Nephron progenitor cell (in vitro differentiated cells): ENCODE data around the gene GFRA1.

Experiments
- DNase-seq: peaks from one replicate; pipeline ENCODE4 v3.0.0; 2021
- H3K27ac Mint-ChIP-seq: 2 replicates; pipeline ENCODE4 v1.8.0; 2021; ENCODE audit warnings: mild to moderate bottlenecking, moderate library complexity, mixed read lengths
- H3K27me3 Mint-ChIP-seq: 2 replicates; pipeline ENCODE4 v1.8.0; 2021; ENCODE audit warnings: mild to moderate bottlenecking, low read depth, mixed read lengths; ENCODE audit not compliant: poor library complexity
- H3K36me3 Mint-ChIP-seq: 2 replicates; pipeline ENCODE4 v1.8.0; 2021; ENCODE audit warnings: low read depth, mixed read lengths
- H3K4me1 Mint-ChIP-seq: 2 replicates; pipeline ENCODE4 v1.8.0; 2021; ENCODE audit warnings: mixed read lengths
- H3K4me3 Mint-ChIP-seq: 2 replicates; pipeline ENCODE4 v1.8.0; 2021; ENCODE audit warnings: mild to moderate bottlenecking, moderate library complexity, mixed read lengths
- H3K9me3 Mint-ChIP-seq: 2 replicates; pipeline ENCODE4 v1.8.0; 2021; ENCODE audit warnings: mild to moderate bottlenecking, moderate library complexity, mixed read lengths
- TF ChIP-seq, protein P1 (sequence below): fragments of 200-600 bp; sonication (generic); IDR thresholded peaks from 2 replicates; pipeline ENCODE4 v1.5.0; 2021; ENCODE audit warnings: antibody characterized with exemption

The GFRA1 gene

DNA sequence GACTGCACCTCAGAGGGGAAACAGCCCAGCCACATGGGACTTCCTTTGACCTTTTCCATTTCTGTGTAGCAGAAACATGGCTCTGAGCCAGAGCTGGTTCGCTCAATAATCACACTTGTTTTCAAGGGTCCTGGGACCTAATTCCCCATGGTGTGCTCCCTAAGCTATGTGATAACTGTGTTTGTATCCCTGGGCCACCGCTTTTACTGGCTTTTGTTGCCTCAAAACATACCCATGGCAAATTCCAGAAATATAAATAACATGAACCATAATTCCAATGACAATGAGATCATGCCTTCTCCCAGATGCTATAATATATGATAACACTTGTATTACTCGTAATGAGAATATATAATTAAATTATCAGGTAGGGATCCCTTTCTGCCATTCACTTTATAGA lies 196.4 kb downstream of the GFRA1 start:
- TF ChIP-seq, protein P1, sequence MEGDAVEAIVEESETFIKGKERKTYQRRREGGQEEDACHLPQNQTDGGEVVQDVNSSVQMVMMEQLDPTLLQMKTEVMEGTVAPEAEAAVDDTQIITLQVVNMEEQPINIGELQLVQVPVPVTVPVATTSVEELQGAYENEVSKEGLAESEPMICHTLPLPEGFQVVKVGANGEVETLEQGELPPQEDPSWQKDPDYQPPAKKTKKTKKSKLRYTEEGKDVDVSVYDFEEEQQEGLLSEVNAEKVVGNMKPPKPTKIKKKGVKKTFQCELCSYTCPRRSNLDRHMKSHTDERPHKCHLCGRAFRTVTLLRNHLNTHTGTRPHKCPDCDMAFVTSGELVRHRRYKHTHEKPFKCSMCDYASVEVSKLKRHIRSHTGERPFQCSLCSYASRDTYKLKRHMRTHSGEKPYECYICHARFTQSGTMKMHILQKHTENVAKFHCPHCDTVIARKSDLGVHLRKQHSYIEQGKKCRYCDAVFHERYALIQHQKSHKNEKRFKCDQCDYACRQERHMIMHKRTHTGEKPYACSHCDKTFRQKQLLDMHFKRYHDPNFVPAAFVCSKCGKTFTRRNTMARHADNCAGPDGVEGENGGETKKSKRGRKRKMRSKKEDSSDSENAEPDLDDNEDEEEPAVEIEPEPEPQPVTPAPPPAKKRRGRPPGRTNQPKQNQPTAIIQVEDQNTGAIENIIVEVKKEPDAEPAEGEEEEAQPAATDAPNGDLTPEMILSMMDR, result no peak
- peaks cover 11% of the 10 kb centered on the region for H3K27me3 Mint-ChIP-seq
- H3K4me3 Mint-ChIP-seq, result no peak overlapping the region

DNA sequence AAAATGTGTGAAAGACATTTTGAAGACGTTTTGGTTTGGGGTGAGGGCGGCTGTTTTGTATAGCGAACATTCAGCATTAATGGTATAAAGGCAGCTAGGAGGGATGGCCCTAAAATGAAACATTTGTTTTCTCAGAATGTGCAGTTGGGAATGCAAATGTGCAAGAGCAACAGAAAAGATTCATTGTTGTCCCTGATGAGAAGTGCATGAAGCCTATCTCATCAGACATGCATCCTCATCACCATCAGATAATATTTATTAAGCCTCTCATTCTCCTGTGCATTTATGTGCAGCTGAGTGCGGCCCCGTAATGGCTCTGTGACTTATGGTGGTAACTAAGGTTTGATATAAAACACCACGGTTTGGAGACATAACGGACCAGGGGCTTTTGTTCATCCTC lies 199.5 kb downstream of the GFRA1 start:
- TF ChIP-seq, protein P1, result no peak
- no peaks in the 10 kb centered on the region for H3K9me3 Mint-ChIP-seq
- no peak for DNase-seq
- peaks cover 8% of the 10 kb centered on the region for H3K27me3 Mint-ChIP-seq
- no peak overlapping the region for H3K4me3 Mint-ChIP-seq
- no peaks in the 10 kb centered on the region for H3K36me3 Mint-ChIP-seq
- no peak overlapping the region for H3K27ac Mint-ChIP-seq
- H3K4me1 Mint-ChIP-seq, result peaks cover 71% of the 10 kb centered on the region

More for the DNA sequence above, 196.4 kb downstream of the GFRA1 start:
- H3K4me1 Mint-ChIP-seq, result peaks cover 48% of the 10 kb centered on the region
- no peak overlapping the region for H3K27ac Mint-ChIP-seq
- no peaks in the 10 kb centered on the region for H3K36me3 Mint-ChIP-seq
- DNase-seq, result no peak
- H3K9me3 Mint-ChIP-seq, result no peaks in the 10 kb centered on the region

DNA sequence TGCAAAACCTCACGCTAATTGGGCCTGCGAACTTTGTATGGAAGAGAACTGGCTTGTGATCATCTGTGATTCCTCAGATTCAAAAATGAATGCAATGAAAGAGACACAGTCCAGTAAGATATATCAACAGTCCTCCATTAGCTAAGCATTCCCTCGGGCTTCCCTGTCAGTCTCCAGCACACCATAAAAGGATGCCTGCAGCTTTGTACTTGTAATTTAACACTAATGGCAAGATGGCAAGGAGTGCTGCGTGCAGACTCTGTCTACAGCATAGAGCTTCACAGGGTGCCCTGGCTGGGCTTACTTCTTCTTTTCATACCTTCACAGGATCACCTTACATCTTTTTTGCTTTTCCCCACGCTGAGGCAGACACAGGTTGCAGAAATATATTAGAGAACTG lies 200.0 kb downstream of the GFRA1 start:
- Mint-ChIP-seq H3K4me1 (peaks cover 76% of the 10 kb centered on the region), H3K27ac (no peak overlapping the region), H3K4me3 (peak overlapping the region; percentile 13), H3K27me3 (peaks cover 5% of the 10 kb centered on the region), H3K36me3 (no peaks in the 10 kb centered on the region), H3K9me3 (no peaks in the 10 kb centered on the region)
- TF ChIP-seq, protein P1, result no peak
- peak; percentile 27 for DNase-seq

DNA sequence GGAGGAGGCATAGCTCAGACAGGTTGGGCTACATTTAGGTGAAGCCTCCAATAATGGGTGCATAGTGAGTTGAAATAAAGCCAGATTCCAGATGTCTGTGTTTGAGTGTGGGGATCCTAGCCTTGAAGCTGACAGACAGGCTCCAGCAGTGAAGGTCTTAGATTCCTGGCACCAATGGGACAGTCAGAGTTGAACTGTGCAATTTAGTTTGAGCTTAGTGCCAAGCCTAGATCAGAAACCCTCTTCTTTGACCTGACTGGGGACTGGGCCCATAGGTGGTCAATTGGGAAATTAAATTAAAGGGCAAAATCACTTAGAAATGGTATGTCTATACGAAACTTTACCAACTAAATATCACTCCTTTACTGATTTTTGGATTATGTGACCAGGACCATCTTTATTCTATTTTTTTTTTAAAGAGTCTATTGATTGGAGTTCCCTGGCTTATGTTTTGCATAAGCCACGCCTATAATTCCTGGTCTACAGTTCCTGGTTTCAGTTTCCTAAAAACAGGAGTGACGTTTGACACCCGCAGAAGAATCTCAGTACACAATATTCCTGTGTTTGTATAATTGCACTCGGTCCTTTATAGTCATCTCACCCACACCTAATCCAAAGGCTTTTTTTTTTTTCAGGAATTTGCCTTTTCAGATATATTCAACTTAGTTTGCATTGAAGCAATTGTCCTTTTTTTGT lies 201.4 kb downstream of the GFRA1 start:
- no peak for DNase-seq
- TF ChIP-seq, protein P1, result no peak
- H3K36me3 Mint-ChIP-seq, result no peaks in the 10 kb centered on the region
- no peak overlapping the region for H3K4me3 Mint-ChIP-seq
- peaks cover 5% of the 10 kb centered on the region for H3K27me3 Mint-ChIP-seq
- H3K9me3 Mint-ChIP-seq, result no peaks in the 10 kb centered on the region
- peak overlapping the region; percentile 59 for H3K27ac Mint-ChIP-seq
- peaks cover 80% of the 10 kb centered on the region for H3K4me1 Mint-ChIP-seq

DNA sequence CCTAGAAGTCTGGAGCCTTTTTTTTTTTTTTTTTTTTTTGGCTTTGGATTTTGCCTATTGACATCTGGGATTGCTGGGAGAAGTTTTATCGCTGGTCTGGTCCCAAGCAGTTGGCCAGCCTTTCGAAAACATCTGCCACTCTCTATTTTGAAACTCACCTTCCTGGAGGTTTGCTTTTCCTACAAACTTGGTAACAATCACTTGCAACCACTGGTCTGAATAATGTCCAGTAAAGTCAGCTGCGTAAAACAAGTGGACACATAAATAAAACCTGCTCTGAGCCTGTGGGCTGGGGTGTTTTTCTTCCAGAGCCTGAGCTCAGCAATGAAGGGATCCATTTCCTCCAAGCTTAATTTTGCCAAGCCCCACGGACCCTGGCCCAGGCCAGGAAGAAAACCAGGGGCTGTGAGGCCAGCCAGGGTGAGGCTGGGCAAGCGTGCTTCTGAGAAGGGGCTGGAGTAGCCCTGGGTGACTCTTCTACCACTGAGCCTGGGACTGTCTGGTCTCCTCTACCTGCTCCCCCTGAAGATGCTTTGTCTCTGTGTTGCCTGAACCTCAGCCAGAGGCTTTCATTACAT lies 202.2 kb downstream of the GFRA1 start:
- Mint-ChIP-seq H3K9me3 (no peaks in the 10 kb centered on the region), H3K27me3 (peaks cover 5% of the 10 kb centered on the region), H3K27ac (peak overlapping the region; percentile 59), H3K4me1 (peaks cover 76% of the 10 kb centered on the region), H3K36me3 (no peaks in the 10 kb centered on the region), H3K4me3 (no peak overlapping the region)
- DNase-seq, result no peak
- TF ChIP-seq, protein P1, result no peak

DNA sequence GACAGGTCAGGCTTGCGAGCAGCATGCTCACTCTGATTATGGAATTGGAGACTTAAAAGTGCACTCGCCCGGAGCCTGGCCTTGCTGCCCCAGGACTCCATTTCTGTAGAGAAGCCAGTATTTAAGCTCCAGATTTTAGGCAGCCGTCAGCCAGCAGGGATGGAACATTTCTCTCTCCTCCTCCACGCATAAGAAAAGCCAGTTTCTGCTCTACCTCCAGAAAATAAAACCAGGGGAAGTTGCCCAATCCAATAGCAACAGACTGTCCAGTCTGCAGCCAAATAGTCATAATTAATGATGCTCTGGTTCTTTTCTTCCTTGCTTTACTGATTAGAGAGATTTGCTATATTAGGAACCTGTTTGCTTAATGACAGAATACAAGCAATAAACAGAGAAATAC lies 203.2 kb downstream of the GFRA1 start:
- Mint-ChIP-seq H3K27me3 (peaks cover 5% of the 10 kb centered on the region), H3K27ac (no peak overlapping the region), H3K36me3 (no peaks in the 10 kb centered on the region), H3K4me3 (no peak overlapping the region), H3K9me3 (no peaks in the 10 kb centered on the region), H3K4me1 (peaks cover 71% of the 10 kb centered on the region)
- TF ChIP-seq, protein P1, result no peak
- no peak for DNase-seq
